ENCODE results near the gene SERINC5. TPM values are rescaled to one million over a fixed set of nuclear protein-coding genes. Genes with fewer than 3 reads are reported as not detected.
"Not testable (repeated sequence)": the region's sequence is repeated elsewhere in the genome, so short reads cannot be mapped to it uniquely, and the experiment has no call there.

SERINC5 gene
- total RNA-seq, 1 experiment from 2014 or later: 70.6 TPM

DNA sequence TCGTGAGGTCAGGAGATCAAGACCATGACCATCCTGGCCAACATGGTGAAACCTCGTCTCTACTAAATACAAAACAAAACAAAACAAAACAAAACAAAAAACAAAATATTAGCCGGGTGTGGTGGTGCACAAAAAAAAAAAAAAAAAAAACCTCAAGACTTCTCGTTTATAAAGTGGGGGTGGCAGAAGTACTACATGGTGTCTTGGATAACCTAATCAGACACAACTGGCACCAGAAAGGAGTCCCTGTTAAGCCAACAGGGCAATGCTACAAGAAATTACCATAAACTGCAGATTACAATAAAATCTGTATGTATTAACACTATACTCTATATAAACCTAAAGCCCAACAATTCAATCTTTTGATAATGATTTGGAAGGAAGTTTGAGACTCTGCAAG is 50.0 kb downstream of the SERINC5 start:
- POLR2A ChIA-PET: no interaction called here
- no peak for TF ChIP-seq SIN3A (IDR thresholded peaks at IDR 0.05; ENCODE audit: borderline replicate concordance, insufficient read depth, low read depth, low read length)
- TF ChIP-seq TCF7L2 (IDR thresholded peaks at IDR 0.05; ENCODE audit: low read depth, low read length): no peak
- TF ChIP-seq POLR2AphosphoS5 (IDR thresholded peaks at IDR 0.05; ENCODE audit: low read depth, low read length): no peak
- TF ChIP-seq, protein P1, sequence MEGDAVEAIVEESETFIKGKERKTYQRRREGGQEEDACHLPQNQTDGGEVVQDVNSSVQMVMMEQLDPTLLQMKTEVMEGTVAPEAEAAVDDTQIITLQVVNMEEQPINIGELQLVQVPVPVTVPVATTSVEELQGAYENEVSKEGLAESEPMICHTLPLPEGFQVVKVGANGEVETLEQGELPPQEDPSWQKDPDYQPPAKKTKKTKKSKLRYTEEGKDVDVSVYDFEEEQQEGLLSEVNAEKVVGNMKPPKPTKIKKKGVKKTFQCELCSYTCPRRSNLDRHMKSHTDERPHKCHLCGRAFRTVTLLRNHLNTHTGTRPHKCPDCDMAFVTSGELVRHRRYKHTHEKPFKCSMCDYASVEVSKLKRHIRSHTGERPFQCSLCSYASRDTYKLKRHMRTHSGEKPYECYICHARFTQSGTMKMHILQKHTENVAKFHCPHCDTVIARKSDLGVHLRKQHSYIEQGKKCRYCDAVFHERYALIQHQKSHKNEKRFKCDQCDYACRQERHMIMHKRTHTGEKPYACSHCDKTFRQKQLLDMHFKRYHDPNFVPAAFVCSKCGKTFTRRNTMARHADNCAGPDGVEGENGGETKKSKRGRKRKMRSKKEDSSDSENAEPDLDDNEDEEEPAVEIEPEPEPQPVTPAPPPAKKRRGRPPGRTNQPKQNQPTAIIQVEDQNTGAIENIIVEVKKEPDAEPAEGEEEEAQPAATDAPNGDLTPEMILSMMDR (IDR thresholded peaks at IDR 0.05): no peak
- TF ChIP-seq, protein P2, sequence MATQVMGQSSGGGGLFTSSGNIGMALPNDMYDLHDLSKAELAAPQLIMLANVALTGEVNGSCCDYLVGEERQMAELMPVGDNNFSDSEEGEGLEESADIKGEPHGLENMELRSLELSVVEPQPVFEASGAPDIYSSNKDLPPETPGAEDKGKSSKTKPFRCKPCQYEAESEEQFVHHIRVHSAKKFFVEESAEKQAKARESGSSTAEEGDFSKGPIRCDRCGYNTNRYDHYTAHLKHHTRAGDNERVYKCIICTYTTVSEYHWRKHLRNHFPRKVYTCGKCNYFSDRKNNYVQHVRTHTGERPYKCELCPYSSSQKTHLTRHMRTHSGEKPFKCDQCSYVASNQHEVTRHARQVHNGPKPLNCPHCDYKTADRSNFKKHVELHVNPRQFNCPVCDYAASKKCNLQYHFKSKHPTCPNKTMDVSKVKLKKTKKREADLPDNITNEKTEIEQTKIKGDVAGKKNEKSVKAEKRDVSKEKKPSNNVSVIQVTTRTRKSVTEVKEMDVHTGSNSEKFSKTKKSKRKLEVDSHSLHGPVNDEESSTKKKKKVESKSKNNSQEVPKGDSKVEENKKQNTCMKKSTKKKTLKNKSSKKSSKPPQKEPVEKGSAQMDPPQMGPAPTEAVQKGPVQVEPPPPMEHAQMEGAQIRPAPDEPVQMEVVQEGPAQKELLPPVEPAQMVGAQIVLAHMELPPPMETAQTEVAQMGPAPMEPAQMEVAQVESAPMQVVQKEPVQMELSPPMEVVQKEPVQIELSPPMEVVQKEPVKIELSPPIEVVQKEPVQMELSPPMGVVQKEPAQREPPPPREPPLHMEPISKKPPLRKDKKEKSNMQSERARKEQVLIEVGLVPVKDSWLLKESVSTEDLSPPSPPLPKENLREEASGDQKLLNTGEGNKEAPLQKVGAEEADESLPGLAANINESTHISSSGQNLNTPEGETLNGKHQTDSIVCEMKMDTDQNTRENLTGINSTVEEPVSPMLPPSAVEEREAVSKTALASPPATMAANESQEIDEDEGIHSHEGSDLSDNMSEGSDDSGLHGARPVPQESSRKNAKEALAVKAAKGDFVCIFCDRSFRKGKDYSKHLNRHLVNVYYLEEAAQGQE (IDR thresholded peaks at IDR 0.05; ENCODE audit: insufficient read depth in 1 of 2, low read depth in 2 of 2, low read length in 1 of 2): no peak
- BruUV-seq (replicated peaks): no TSS peak
- no peak for ATAC-seq
- H3K27ac ChIP-seq (ENCODE audit: low read length): peak overlapping the region; percentile 83
- no peaks in the 10 kb centered on the region for H3K27me3 ChIP-seq (ENCODE audit: control insufficient read depth, insufficient read depth, low read length)
- no peak for DNase-seq (ENCODE audit: low read depth, low spot score)
- H3K4me3 ChIP-seq (ENCODE audit: low read depth in 2 of 2, low read length in 2 of 2): no peak overlapping the region
- no peaks in the 10 kb centered on the region; the same call in 1 of the 2 replicates for H3K9me3 ChIP-seq (ENCODE audit: control insufficient read depth, insufficient read depth, low read depth, low read length)
- peaks cover 35% of the 10 kb centered on the region for H3K4me1 ChIP-seq (ENCODE audit: control insufficient read depth, insufficient read depth, low read length)
- CTCF ChIA-PET: interaction anchor here (1.1 kb wide), 1 partner anchor 47 kb away, joined by 3 read pairs; no protein-coding TSS in a partner anchor
- no peaks in the 10 kb centered on the region for H3K36me3 ChIP-seq (ENCODE audit: control insufficient read depth, insufficient read depth, low read length)
- intact Hi-C loops (cut with micrococcal nuclease; ENCODE audit: unreplicated experiment) (no loop called here), in situ Hi-C loops (cut with HindIII; ENCODE audit: low pct_unique_long_range_greater_than_20kb, low sequenced_read_pairs) (no loop called here)

DNA sequence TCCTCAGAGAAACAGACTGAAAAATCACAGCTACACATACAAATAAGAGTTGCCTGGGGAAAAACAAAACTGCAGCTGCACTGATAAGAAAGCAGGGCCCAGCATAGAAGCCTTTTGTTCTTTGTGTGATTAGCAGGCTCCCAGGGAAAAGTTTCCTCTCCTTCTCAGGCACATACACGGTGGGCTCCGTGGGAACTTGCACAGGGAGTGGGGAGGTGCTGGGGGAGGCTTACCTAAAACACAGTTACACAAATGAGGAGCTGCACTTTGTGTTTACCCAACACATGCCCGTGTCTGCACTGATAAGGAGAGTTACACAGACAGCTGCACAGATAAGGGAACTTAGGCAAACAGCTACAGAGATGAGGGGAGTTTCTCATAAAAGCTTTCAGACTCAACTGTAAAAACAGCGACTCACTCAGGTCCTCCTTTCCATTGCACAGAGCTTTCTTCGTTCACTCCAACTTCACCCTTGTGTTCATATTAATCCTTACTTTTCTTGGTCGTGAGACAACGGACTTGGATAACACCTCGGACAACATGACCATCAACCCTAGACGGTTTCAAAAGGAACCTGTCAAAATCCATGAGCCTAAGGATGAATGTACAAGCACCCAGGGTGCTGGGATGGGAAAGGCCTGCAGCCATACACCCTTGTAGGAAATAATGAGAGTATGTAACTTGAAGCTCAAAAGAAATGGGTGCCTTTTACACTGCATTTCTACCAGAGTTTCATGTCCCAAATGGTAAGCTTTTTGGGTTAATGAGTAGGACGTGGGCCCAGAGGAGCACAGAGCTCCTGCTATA is 50.8 kb downstream of the SERINC5 start:
- TF ChIP-seq TCF7L2 (IDR thresholded peaks at IDR 0.05; ENCODE audit: low read depth, low read length) (peak; percentile 76), POLR2AphosphoS5 (IDR thresholded peaks at IDR 0.05; ENCODE audit: low read depth, low read length) (no peak)
- H3K27me3 ChIP-seq (ENCODE audit: control insufficient read depth, insufficient read depth, low read length): no peaks in the 10 kb centered on the region
- ChIA-PET CTCF (interaction anchor here (0.7 to 1.1 kb wide), 2 partner anchors 48 to 61 kb away, joined by 3 to 6 read pairs; no protein-coding TSS in a partner anchor), POLR2A (no interaction called here)
- ATAC-seq (peak; percentile 79), DNase-seq (ENCODE audit: low read depth, low spot score) (no peak)
- no peaks in the 10 kb centered on the region; the same call in 1 of the 2 replicates for H3K9me3 ChIP-seq (ENCODE audit: control insufficient read depth, insufficient read depth, low read depth, low read length)
- peaks cover 35% of the 10 kb centered on the region for H3K4me1 ChIP-seq (ENCODE audit: control insufficient read depth, insufficient read depth, low read length)
- intact Hi-C loops (cut with micrococcal nuclease; ENCODE audit: unreplicated experiment): no loop called here
- H3K27ac ChIP-seq (ENCODE audit: low read length): peak overlapping the region; percentile 83
- H3K4me3 ChIP-seq (ENCODE audit: low read depth in 2 of 2, low read length in 2 of 2): no peak overlapping the region
- in situ Hi-C loops (cut with HindIII; ENCODE audit: low pct_unique_long_range_greater_than_20kb, low sequenced_read_pairs): no loop called here
- no TSS peak for BruUV-seq (replicated peaks)
- H3K36me3 ChIP-seq (ENCODE audit: control insufficient read depth, insufficient read depth, low read length): no peaks in the 10 kb centered on the region

DNA sequence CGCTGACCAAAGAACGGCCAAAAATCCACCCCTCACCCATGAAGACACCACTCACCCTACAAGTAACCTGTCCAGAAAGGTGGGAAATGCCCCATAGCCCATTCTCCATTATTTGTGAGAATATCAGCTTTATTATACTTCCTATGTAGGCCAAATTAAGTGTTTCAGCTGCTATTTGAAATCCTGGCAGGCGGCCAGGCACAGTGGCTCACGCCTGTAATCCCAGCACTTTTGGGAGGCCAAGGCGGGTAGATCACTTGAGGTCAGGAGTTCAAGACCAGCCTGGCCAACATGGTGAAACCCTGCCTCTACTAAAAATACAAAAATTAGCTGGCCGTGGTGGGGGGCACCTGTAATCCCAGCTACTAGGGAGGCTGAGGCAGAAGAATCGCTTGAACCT is 54.1 kb downstream of the SERINC5 start:
- ATAC-seq; intact Hi-C loops (cut with micrococcal nuclease; ENCODE audit: unreplicated experiment); H3K4me3 ChIP-seq (ENCODE audit: low read depth in 2 of 2, low read length in 2 of 2); CTCF ChIA-PET; BruUV-seq (replicated peaks); H3K9me3 ChIP-seq (ENCODE audit: control insufficient read depth, insufficient read depth, low read depth, low read length); POLR2A ChIA-PET; in situ Hi-C loops (cut with HindIII; ENCODE audit: low pct_unique_long_range_greater_than_20kb, low sequenced_read_pairs); DNase-seq (ENCODE audit: low read depth, low spot score); H3K27me3 ChIP-seq (ENCODE audit: control insufficient read depth, insufficient read depth, low read length); H3K36me3 ChIP-seq (ENCODE audit: control insufficient read depth, insufficient read depth, low read length): not testable (repeated sequence)
- Histone ChIP-seq H3K27ac (ENCODE audit: low read length) (peak overlapping the region; percentile 31; the same call in 1 of the 2 replicates), H3K4me1 (ENCODE audit: control insufficient read depth, insufficient read depth, low read length) (peaks cover 24% of the 10 kb centered on the region)

Data from Panc1 (cell line).